Pons (tissue), 1 donor: Measurements from ENCODE around the gene LCE1C.

Experiments
- DNase-seq: peaks from one replicate; pipeline ENCODE4 v3.0.0-alpha.2; 2016; ENCODE audit warnings: low spot score

LCE1C gene

DNA sequence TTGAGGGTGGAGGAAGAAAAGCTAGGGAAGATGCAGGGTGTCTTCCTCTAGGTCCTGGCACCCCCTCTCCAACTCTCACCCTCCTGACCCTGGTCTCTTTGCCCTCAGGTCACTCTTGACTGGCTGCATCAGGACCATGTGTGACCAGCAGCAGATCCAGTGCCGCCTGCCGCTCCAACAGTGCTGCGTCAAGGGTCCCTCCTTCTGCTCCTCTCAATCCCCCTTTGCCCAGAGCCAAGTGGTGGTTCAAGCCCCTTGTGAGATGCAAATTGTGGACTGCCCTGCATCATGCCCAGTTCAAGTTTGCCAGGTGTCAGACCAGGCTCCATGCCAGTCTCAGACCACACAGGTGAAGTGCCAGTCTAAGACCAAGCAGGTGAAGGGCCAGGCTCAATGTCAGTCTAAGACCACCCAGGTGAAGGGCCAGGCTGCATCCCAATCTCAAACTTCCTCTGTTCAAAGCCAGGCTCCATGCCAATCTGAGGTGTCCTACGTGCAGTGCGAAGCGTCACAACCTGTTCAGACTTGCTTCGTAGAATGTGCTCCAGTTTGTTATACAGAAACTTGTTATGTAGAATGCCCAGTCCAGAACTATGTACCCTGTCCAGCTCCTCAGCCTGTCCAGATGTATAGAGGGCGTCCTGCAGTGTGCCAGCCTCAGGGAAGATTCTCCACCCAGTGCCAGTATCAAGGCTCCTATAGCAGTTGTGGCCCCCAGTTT lies 46.8 kb downstream of the LCE1C start:
- DNase-seq = no peak

DNA sequence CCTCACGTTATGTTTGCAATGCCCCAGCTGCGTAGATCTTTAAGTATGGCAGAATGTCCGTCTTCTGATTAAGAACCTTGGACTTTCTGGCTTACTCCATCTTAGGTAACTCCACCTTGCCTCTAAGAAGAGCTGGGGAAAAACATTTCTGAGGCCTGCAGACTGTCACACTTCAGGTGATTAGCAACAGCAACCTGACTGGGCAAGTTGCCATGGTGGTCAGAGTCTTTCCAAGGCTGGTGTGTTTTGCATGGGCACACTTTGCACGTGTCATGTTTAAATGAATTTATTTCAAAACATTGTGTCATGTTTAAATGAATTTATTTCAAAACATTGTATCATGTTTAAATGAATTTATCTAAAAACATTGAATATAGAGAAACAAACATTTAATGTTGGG lies 47.8 kb downstream of the LCE1C start:
- no peak for DNase-seq

DNA sequence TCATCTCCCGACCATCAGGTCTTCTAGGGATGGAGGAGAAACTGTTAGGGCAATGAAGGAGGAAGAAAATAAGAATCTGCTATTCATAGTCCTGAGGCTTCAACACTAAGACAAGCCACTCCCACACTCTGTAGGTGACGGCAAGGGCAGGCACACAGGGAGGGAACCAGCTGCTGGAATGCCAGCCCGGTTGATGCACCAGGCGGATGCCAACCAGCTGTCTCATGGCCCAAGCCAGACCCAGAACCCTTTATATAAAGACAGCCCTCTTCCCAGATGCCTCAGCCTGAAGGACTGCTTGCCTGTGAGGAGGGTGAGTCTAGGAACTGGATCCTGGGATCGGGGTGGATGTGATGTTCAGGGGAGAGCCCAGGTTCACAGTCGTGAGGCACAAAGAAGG lies 48.7 kb downstream of the LCE1C start, which contains the start of gene KPRP:
TSS of gene KPRP (plus strand) at position 279 of the 400 bp plus-strand sequence. CDS start 1,564 bp downstream, outside the sequence.
- no peak for DNase-seq

DNA sequence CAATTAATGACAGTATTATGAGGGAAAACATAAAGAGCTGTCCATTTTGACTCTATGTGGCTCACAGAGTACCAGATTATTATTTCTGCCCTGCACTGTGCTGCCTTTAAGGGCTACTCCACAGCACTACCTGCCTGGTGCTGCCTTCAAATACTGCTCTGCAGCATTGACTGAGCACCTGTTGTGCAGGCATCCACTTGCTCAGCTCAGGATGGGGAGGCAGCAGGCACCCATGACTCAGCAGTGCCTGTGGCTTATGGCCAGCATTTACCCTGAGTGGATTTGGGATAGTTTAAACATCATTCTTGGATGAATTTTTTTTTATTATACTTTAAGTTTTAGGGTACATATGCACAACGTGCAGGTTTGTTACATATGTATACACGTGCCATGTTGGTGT lies 49.6 kb downstream of the LCE1C start:
- no peak for DNase-seq
